Measurements from ENCODE around the gene DNAJB6.

DNA sequence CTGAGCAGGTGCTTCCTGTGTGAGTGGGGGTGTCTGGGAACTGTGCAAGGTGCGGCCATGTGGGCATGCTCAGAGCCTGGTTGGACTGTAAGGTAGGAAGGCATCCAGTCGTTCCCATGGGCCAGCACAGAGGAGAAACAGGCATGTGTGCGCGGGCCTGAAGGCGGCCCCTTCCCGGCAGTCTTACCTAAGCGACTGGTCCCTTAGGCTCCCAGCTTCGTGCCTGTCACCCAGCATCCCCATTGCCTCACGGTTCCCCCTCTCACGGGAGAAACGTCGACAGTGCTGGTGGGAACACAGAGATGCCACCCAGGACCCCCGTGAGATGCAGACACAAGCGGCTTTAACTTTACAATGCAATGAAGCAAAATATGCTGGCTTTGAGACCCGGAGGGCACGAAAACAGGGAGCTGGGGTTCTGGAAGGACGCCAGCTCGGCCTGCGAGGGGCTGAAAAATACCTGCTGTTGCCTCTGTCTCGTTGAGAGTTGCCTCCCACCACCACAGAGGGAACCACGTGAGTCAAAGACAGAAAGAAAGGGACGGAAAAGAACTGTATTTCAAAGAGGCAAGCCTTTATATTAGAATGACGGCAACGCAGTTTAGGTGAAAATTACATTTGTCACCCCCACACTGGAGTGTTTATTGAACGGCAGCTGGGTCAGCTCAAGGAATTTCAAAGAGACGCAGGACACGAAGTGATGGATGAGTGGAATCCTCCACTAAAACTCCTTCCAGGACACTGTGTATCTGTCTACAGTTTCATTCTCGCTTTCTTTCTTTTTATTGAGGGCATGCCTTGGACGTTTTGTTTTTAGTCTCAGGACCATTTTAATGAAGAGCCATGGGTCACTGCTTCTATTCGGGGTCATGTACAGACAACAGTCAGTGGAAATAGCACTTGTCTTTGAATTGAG, 128.4 kb downstream of the DNAJB6 start:
- no peak for TF ChIP-seq CREB1 (CRISPR knock-in tag; IDR thresholded peaks at IDR 0.05)
- TF ChIP-seq, protein P1, sequence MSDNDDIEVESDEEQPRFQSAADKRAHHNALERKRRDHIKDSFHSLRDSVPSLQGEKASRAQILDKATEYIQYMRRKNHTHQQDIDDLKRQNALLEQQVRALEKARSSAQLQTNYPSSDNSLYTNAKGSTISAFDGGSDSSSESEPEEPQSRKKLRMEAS (CRISPR knock-in tag; IDR thresholded peaks at IDR 0.05): no peak
- TF ChIP-seq, protein P2, sequence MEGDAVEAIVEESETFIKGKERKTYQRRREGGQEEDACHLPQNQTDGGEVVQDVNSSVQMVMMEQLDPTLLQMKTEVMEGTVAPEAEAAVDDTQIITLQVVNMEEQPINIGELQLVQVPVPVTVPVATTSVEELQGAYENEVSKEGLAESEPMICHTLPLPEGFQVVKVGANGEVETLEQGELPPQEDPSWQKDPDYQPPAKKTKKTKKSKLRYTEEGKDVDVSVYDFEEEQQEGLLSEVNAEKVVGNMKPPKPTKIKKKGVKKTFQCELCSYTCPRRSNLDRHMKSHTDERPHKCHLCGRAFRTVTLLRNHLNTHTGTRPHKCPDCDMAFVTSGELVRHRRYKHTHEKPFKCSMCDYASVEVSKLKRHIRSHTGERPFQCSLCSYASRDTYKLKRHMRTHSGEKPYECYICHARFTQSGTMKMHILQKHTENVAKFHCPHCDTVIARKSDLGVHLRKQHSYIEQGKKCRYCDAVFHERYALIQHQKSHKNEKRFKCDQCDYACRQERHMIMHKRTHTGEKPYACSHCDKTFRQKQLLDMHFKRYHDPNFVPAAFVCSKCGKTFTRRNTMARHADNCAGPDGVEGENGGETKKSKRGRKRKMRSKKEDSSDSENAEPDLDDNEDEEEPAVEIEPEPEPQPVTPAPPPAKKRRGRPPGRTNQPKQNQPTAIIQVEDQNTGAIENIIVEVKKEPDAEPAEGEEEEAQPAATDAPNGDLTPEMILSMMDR (IDR thresholded peaks at IDR 0.05): no peak
- no peak for TF ChIP-seq ETV6 (CRISPR knock-in tag; IDR thresholded peaks at IDR 0.05)
- TF ChIP-seq RORB (CRISPR knock-in tag; IDR thresholded peaks at IDR 0.05): no peak
- TF ChIP-seq, protein P3, sequence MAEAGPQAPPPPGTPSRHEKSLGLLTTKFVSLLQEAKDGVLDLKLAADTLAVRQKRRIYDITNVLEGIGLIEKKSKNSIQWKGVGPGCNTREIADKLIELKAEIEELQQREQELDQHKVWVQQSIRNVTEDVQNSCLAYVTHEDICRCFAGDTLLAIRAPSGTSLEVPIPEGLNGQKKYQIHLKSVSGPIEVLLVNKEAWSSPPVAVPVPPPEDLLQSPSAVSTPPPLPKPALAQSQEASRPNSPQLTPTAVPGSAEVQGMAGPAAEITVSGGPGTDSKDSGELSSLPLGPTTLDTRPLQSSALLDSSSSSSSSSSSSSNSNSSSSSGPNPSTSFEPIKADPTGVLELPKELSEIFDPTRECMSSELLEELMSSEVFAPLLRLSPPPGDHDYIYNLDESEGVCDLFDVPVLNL (CRISPR knock-in tag; IDR thresholded peaks at IDR 0.05; ENCODE audit: borderline replicate concordance, low read depth): no peak

All from WTC11 (cell line).